CD4-positive, alpha-beta T cell treated with Interferon alpha-2 for 1 hour (primary cell): Measurements from ENCODE around the gene BFAR.
"Not testable (repeated sequence)": the region's sequence is repeated elsewhere in the genome, so short reads cannot be mapped to it uniquely, and the experiment has no call there.

Experiments
- DNase-seq, 2 donors: peaks; one replicate each; pipeline ENCODE4 v3.0.0-alpha.2; 2020 to 2022

Gene BFAR

DNA sequence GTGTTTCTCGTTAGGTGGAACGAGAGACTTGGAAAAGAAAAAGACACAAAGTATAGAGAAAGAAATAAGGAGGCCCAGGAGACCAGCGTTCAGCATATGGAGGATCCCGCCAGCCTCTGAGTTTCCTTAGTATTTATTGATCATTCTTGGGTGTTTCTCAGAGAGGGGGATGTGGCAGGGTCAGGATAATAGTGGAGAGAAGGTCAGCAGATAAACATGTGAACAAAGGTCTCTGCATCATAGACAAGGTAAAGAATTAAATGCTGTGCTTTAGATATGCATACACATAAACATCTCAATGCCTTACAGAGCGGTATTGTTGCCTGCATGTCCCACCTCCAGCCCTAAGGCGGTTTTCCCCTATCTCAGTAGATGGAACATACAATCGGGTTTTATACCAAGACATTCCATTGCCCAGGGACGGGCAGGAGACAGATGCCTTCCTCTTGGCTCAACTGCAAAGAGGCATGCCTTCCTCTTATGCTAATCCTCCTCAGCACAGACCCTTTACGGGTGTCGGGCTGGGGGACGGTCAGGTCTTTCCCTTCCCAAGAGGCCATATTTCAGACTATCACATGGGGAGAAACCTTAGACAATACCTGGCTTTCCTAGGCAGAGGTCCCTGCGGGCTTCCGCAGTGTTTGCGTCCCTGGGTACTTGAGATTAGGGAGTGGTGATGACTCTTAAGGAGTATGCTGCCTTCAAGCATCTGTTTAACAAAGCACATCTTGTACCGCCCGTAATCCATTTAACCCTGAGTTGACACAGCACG, 3.6 kb downstream of the BFAR start:
- not testable (repeated sequence) for DNase-seq

DNA sequence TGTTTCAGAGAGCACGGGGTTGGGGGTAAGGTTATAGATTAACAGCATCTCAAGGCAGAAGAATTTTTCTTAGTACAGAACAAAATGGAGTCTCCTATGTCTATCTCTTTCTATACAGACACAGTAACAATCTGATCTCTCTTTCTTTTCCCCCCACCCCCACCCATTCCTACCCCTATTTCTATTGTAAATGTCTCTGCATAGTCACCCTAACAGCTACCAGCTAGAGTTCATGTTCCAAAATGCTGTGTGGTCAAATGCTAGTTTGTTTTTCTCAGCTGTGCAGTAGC, 4.1 kb downstream of the BFAR start:
- DNase-seq, result not testable (repeated sequence)

DNA sequence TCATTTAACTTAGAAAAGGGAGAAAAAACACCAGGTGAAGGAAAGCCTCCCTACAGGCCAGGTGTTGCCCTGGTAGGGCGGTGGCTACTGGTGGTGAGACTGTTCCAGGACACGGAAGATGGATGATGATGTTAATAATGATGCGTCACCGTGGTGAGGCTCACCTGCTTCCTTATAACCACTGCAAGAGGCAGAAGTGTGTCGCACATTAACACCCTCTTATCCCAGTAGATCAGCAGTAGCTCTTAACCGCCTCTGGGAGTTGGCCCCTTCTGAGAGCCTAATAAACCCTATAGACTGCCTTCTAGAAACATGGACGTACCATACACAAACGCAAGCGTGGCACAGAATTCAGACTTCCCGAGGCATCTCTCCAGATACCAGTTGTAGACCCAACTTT, 7.8 kb downstream of the BFAR start:
- DNase-seq, result no peak

DNA sequence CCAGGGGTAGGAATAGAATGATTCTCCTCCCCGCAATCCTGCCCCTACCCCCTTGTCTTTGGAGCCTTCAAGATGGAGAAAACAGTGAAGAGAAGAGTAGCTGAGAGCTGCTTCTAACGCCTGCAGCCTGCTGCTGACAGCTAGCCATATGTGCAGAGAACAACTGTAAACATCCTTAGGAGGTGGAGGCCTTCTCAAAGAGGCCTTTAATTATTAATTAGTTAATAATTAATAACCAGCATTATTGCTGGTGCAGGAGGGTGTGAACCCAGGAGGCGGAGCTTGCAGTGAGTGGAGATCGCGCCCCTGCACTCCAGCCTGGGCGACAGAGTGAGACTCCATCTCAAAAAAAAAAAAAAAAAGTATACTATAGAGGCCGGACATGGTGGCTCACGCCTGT, 8.5 kb downstream of the BFAR start:
- no peak for DNase-seq

DNA sequence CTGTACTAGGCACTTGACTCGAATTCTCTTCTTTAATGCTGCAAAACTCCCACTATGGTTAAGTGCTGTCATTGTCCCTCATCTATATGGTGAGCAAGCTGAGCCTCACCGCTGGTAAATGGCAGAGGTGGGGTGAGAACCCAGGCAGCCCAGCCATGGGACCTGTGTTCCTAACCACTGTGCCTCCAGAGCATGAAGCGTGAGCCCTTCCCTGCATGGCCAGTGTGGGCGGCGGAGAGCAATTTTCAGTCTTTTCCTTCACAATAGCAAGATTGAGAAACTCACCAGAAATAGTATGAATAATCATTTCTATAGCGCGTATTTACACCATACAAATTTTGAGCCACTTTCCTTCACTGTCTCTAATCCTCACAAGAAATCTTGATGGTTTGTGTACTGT, 9.2 kb downstream of the BFAR start:
- DNase-seq, result no peak

DNA sequence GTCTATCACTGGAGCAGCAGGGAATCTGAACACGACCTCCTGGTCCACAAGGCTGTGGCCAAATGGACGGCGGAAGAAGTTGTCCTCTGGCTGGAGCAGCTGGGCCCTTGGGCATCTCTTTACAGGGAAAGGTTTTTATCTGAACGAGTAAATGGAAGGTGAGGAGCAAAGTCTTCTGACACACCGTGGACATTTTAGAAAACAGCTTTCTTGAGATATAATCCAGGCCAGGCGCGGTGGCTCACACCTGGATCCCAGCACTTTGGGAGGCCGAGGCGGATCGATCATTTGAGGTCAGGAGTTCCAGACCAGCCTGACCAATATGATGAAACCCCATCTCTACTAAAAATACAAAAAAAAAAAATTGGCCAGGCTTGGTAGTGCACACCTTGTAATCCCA, 17.1 kb downstream of the BFAR start:
- DNase-seq, result no peak

DNA sequence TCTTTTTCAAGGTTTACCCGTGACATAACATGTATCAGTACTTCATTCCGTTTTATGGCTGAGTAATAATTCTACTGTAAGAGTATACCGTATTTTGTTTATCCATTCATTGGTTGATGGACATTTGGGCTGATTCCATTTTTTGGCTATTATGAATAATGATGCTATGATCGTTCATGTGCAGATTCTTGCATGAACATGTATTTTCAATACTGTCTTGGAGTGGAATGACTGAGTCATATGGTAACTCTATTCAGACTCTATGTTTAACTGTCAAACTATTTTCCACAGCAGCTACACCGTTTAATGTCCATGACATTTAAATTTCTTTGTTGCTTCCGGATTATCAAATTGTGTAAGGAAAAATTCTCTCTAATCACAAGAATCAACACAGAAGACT, 17.9 kb downstream of the BFAR start:
- DNase-seq, result no peak

DNA sequence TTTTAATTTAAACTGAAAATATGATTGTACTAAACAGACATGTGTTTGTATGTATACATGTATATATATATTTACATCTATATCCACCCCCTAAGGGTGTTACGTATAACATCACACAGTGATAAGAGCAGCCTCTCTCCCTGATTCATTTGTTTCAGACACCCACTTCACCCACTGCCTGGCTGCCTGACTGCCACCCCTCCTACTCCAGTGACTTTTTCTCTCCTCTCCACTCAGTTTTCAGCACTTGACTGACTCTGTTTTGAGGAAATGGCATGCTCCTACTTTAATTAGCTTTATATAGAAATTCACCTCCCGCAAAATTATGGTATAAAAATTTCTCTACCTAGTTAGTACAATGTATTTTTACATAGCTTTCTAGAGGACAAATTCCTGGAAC, 20.0 kb downstream of the BFAR start:
- no peak for DNase-seq

DNA sequence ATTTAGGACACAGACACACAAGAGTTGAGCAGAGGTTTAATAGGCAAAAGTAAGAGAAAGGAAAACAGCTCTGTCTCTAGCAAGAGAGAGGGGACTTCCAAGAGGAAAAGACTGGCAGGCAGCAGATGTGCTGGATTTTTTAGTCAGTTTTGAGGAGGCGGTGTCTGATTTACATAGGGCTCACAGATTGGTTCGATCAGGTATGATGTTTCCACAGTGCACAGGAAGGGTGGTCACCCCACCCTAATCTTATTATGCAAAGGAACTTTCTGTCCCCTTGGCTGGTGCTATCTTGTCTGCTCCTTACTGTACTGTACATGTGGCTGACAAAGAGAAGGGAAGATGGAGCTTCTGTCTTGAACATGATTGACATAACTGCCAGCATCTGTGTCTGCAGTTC, 25.3 kb downstream of the BFAR start:
- DNase-seq, result no peak

DNA sequence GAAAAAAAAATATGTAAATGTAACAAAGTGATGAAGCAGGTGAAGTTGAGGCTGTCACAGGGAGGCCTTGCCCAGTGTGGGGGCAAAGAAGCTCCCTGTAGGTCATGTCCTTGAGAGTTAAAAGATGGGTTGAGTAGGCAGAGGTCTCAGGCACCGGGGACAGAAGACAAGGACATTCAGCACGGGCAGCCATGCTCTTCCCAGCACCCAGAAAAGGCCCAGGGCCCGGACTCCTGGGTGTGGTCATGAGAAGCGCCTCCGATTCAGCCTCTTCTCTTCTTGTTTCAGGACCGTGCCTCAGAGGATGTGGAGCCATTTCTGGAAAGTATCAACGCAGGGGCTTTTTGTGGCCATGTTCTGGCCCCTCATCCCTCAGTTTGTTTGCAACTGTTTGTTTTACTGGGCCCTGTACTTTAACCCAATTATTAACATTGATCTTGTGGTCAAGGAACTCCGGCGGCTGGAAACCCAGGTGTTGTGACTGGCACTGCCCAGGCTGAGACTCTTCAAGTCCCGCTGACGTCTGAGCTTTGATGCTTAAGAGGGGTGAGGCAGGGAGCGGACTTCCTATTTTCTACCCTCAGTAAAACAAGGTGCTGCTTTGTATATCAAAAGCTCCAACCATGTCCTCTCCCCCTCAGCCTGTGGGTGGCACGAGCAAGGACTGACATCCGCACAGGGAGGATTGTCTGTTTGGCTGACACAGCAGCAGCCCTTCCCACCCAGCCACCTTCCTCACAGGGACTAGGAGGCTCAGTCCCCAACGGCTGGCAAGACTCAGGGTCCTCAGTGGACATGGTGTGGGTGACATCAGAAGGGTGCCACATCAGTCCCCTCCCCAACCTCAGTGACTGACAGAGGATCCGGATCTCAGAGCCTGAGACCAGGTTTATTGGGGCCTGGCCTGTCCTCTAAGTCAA, 34.9 kb downstream of the BFAR start:
- DNase-seq, result no peak

DNA sequence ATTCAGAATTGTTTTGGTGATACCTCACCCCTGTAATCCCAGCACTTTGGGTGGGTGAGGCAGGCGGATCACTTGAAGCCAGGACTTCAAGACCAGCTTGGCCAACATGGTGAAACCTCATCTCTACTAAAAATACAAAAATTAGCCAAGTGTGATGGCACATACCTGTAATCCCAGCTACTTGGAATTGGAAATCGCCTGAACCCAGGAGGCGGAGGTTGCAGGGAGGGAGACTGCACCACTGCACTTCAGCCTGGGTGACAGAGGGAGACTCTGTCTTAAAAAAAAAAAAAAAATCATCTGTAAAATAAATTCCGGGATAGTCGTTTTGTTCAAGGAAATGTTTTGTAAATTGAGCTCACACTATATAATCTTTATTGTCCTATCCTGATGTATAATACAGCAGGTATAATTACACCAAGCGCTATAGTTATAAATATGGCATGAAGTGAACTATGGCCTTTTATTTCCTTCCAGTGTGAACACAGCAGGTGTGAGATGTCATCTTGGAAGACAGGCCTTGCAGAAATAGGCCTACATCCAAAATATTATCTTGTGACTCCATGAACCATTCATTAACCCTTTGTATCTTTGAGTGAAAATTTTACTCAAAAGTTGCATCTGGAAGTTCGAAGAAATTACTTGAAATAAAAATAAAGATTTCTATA, 35.9 kb downstream of the BFAR start:
- no peak for DNase-seq

DNA sequence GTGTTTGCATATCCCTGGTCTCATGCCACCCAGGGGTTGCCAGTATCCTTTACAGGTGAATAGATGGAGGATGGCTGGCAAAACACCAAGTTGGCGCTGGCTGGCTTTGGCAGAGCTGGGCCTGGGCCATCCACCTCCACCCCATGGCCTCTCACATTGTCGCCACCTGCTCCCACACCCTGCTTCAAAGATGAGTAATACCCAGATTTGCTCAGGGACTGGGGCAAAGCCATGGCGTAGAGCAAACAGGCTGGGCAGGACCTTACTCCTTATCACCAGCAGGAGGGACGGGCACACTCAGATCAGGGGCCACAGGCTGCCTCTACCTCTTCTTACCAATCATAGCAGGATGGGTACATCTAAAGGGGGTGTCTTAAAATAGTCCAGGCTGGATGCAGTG, 37.0 kb downstream of the BFAR start:
- no peak for DNase-seq

DNA sequence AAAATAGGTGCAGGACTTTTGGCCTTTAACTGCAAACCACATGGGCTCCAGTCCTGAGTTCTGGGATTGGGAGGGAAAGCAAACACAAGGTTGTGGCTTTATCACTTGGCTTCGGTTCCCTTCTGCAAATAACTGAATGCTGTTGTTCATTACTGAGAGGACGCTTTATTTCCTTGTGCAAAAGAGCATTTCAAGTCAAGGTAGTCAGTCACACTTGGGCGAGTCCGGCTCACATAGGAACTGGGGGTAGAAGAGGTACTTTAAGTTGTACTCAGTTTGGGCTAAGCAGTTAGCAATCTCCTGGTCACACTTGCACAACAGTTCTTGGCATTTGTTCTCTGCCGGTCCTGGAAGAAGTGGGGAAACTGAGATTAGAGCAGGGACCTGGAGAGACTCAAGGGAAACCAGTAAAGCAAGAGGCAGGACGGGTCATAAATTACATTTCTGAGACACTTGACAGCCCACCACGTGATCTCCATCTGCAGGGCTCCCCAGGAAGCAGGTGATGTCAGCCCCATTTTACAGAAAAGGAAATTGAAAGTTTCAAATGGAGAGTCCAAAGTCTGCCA, 39.7 kb downstream of the BFAR start:
- DNase-seq, result peak; percentile 2 to 9

DNA sequence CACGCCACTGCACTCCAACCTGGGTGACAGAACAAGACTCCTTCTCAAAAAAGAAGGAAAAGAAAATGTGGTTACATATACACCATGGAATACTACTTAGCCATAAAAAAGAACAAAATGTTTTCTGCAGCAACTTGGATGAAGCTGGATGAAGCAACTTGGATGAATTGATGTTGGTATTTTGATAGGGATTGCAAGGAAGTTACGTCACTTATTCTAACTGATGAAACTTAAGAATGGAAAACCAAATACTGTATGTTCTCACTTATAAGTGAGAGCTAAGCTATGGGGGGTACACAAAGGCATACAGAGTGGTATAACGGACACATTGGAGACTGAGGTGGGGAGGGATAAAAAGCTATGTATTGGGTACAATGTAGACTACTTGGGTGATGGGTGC, 43.9 kb downstream of the BFAR start:
- DNase-seq, result no peak

DNA sequence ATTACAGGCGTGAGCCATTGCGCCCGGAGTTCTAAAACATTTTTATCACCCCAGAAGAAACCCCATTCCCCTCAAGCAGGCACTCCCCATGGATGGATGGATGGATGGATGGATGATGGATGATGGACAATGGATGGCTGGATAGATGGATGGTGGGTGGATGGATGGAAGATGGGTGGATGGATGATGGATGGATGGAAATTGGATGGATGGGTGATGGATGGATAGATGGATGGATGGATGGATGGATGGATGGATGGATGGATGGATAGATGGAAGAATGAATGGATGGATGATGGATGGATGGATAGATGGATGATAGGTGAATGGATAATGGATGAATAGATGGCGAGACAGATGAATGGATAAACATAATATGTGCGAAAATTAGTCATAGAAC, 44.9 kb downstream of the BFAR start:
- no peak for DNase-seq

DNA sequence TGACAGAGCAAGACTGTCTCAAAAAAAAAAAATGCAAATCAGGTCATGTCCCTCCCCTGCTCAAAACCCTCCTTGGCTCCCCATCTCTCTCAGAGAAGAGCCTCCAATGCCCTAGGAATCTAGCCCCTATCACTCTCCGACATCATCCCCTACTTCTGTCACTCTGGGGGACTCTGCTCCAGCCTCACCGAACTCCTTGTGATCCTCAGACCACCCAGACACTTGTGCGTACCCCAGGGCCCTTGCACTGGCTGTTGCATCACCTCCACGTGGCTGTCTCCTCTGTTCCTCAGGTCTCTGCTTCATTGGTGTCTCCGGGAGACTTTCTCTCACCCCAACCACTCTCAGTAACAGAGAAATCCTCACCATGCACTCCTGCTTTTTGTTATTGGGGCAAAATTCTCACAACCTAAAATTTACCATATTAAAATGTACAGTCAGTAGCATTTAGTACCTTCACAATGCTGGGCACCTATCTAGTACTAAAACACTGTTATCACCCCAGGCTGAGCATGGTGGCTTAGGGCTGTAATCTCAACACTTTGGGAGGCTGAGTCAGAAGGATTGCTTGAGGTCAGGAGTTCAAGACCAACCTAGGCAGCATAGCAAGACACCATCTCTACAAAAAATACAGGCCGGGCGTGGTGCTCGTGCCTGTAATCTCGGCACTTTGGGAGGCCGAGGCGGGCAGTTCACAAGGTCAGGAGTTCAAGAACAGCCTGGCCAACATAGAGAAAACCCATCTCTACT, 46.2 kb downstream of the BFAR start:
- DNase-seq, result no peak

DNA sequence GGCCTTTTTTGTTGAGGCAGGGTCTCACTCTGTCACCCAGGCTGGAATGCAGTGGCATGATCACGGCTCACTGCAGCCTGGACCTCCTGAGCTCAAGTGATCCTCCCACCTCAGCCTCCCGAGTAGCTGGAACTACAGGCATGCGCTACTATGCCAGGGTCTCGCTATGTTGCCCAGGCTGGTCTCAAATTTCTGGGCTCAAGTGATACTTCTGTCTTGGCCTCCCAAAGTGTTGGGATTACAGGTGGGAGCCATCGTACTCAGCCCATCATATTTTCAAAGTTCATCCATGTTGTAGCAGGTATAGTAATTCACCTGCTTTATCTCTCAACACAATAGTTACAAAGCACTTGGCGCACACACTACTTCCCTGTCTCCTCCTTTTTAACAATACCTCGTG, 47.6 kb downstream of the BFAR start:
- not testable (repeated sequence) for DNase-seq

DNA sequence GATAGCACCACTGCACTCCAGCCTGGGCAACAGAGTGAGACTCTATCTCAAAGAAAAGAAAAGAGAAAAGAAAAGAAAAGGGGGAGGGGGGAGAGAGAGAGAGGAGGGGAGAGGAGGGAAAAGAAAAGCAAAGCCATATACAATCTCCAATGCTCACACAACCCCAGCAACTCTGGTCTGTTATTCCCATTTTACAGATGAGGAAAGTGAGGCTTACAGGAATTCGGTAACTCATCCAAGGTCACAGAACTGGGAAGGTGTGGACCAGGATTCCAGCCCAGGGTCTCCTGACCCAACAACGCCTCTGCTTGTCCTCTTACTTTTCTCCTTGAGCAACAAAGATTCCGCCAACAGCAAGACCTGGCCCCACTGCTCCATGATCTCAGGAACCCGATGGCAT, 48.4 kb downstream of the BFAR start:
- DNase-seq, result no peak

DNA sequence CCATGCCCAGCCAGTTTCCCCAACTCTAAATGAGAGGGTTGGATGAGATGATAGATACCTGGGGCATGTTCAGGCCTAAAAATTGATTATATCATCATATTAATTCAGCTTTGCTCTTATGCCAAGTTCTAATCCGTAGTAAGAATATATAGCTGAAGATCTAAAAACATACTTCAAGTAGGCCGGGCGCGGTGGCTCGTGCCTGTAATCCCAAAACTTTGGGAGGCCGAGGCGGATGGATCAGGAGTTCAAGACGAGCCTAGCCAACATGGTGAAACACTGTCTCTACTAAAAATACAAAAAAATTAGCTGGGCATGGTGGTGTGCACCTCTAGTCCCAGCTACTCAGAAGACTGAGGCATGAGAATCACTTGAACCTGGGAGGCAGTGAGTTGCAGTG, 49.4 kb downstream of the BFAR start:
- no peak for DNase-seq

DNA sequence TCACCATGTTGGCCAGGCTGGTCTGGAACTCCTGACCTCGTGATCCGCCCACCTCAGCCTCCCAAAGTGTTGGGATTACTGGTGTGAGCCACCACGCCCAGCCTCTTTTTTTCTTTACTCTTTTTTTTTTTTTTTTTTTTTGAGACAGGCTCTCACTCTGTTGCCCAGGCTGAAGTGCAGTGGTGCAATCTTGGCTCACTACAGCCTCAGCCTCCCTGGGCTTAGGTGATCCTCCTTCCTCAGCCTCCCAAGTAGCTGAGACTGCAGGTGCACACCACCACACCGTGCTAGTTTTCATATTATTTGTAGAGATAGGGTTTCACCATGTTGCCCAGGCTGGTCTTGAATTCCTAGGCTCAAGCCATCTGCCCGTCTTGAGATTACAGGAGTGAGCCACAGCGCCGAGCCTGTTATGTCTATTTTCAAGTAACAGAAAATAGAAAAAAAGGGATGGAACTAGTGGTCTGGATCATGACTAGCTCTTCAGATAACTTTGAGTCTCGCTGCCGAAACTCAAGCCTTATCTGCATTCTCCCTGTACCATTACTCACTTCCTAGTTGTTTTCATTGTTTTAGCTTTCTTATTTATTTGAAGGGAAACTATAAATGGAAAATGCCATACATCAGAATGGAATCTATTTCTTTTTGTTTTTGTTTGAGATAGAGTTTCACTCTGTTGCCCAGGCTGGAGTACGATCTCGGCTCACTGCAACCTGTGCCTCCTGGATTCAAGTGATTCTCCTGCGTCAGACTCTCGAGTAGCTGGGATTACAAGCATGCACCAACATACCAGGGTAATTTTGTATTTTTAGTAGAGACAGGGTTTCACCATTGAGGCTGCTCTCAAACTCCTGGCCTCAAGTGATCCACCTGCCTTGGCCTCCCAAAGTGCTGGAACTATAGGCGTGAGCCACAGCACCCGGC, 53.4 kb downstream of the BFAR start:
- DNase-seq, result not testable (repeated sequence)

DNA sequence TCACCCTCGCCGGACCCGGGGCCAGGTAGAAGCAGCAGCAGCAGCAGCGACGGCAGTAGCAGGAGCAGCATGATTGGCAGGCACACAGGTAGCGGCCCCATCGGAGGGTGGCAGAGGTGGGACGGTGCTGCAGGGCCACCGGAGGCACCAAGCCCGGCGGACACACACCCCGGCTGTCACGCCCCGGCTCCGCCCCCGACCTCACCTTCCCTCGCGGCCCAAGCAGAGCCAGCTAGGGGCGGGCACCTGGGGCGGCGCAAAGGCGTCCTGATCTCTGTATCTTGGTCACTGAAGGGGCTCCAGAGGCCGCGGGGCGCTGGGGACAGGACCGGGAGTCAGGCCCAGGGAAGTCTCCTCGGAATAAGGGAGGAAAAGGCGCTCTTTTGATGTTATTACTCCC, 61.4 kb downstream of the BFAR start, which contains the start of gene PLA2G10:
Gene PLA2G10, minus strand, starts transcription at position 180 of the 400 bp plus-strand sequence. Its CDS starts 79 bp downstream, at position 101.
- DNase-seq, result not testable (repeated sequence)
